Muscle of arm (tissue), 12 donors: ENCODE measurements around the gene TUBA4A. TPM values are rescaled to one million over a fixed set of nuclear protein-coding genes. Genes with fewer than 3 reads are reported as not detected.

Experiments used
- DNase-seq: peaks from one replicate; pipeline ENCODE4 v3.0.0-alpha.2; 2013
- polyA plus RNA-seq, 12 donors: library from polyadenylated mRNA; unstranded; fragments of 120-200 nt; gene quantifications; one replicate each; pipeline ENCODE4 v1.2.1, GENCODE V29; 2013; ENCODE audit not compliant: insufficient read length in 12 of 12

The TUBA4A gene
- polyA plus RNA-seq, 12 donors = 75.2 to 146 (median 120) TPM; not detected in 1

DNA sequence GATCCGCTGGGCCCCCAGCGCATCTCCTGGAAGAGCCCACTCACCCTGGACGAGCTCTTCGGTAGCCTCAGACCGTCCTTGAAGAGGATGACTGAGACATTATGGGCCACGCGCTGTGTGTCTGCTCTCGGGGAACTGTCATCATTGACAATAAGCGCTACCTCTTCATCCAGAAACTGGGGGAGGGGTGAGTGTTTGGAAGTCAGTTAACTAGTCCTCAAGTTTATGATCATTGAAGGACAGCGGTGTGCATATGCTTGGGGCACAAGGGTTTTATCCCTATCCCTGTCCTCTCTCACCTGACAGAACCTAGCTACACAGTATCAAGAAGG lies 7.9 kb downstream of the TUBA4A start:
- DNase-seq = peak; percentile 19

DNA sequence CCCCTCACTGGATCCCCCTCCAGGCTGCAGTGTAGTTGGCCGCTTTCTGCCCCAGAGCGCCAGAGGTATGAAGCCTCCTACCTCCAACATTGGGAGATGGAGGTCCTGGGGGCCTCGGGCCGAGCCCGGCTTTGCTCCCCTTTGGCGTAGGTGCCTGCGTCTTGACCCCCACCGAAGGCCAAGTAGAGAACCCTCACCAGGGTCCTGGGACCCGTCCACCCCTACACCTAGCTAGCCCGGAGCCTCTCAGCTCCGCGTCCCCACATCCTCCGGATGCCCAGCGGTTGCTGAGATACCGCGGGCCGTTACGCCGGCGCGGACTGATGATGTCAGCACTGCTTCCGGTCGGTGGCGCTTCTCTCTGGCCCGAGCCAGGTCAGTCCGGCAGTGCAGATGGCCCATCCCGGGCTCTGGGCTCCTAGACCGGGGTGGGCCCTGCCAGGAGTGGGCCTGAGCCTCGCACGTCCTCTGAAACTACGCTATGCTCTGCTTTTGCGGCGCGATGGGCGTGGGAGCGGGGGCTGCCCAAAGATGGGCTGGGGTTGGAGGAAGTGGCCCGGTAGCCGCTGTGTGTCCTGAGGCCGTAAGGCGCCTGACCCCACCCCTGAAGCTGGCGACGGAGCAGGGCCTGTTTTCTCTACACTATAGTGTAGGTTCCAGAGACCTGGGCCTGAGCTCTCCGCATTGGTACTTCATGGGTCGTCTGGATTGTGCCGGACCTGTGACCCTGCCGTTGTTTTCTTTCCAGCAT lies 8.4 kb downstream of the TUBA4A start, which contains the start of the genes GLB1L and STK16:
Gene GLB1L, minus strand, starts transcription at position 297 of the 751 bp plus-strand sequence. CDS start 1,871 bp downstream, outside the sequence.
Gene STK16, plus strand, starts transcription at position 332 of the 751 bp plus-strand sequence. CDS start 521 bp downstream, outside the sequence.
- peak; percentile 97 for DNase-seq

DNA sequence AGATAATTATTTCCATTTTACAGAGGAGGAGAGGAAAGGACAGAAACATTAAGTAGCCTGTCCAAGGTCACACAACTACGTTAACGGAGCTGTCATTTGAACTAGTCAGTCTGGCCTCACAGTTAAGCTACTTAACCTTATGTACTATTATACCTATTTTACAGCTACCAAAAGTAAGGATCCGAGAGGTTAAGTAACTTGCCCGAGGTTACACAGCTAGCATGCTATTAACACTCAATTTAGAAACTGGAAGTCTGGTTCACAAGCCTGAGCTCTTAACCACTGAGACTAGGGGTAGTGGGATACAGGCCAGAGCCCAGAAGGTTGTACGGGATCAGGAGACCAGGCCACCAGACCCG lies 8.9 kb downstream of the TUBA4A start:
- no peak for DNase-seq

DNA sequence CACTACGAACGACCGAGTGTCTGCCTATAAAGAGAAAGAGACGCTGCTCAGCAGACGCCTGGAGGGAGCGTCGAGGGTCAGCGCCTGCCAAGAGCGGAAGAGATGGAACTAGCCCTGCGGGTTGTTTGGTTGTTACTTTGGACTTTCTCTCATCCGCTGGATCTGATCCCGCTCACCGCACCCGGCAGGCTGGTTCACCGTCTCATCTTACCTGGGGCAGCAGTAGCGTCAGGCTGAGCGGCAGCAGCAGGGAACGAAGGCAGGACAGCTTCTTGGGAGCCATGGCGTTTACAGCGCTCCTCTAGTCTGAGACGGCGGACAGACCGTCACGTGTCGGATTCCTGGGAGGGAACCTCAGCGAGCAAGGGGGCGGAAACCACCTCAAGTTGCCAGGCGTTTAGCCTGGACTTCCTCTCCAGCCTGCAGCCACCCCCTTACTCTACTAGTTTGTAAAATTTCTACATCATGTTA lies 10.4 kb downstream of the TUBA4A start:
- DNase-seq = no peak

DNA sequence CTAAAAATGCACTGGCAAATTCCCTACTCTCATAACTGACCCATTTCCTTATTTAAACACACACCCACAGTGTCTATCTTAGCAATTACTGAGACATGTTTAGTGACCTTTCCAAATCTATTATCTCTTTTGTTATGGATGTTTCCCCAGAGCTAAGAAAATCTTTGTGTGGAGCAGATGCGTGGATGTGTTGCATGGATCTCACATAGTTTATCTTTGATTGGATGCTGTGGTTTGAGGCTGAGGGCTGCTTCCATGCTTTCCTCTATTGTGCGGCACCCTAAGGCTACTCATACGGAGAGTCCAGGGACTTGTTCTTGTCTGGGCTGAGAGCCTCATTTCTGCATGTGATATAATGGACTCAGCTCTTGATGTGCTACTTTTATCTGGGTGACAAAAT lies 19.4 kb downstream of the TUBA4A start:
- DNase-seq = no peak

DNA sequence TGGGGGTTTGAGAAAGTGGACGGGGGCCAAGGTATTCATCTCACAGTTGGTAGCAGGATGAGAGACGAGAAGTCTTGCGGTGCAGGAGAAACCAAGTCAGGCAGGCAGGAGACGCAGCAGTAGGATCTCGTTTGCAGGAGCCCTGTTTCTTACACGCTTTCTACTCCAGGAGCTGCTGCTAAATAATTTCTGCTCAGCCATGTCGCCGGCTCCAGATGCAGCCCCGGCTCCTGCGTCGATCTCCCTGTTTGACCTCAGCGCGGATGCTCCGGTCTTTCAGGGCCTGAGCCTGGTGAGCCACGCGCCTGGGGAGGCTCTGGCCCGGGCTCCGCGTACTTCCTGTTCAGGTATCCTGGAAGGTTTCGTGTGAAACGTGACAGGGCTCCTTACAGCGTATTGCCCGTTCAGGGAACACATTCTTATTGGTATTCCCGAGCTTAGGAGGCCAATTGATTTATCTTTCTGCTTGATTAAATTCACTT lies 23.6 kb downstream of the TUBA4A start:
- peak; percentile 20 for DNase-seq

DNA sequence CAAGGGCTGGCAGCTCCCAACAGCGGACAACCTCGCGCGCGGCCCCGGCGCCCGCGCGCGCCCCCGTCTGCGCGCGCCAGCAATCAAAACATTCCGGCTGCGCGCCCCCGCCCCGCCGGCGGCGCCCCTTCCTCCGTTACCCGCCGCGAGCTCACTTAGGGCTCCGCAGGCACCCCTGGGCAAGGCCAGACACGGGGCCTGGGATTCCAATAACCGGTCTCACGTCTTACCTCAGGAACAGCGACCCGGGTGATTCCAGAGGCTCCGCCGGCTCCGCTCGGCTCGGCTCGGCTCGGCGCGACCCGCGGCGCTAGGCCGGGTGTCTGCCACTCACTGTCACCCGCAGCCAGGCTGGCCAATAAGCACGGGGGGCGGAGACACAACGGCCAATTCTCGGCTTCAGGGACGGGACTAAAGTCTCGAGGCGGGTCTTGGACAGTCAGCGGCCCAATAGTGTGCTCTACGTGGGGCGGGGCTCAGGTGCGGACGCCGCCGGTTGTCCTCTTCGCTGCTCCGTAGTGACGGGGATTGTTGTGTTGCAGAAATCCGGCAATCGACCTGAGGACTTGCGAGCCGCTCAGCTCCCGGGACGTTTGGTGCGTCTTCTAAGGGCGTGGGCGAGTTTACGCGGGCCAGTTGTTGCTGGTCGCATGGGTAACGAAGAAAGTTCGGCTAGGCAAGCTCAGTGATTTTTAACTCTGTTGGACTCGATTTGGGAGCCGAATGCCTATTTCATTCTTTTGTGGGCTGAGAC lies 24.2 kb downstream of the TUBA4A start, which contains the start of the genes ANKZF1 and ATG9A:
Gene ANKZF1, plus strand, starts transcription at position 502 of the 754 bp plus-strand sequence. CDS start 452 bp downstream, outside the sequence.
Gene ATG9A, minus strand, starts transcription at position 332 of the 754 bp plus-strand sequence. CDS start 1,612 bp downstream, outside the sequence.
- DNase-seq = peak; percentile 97

DNA sequence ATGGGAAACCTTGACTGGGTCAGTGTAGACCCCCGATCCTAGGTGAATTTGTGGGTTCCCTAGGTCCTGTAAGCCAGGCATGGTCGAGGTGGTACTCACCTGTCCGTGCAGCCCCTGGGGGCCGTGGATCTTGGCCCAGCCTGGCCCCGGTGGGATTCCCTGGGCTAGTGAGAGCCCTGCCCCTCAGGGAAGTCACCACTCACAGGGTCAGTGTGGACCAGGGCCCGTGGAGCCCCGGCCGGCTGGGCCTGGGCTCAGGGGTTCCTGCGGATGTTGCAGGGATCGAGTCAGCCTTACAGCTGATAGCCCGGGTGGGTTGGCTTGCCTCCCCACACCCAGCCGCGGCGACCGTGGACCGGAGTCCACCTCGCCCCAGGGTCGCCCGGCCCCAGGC lies 24.8 kb downstream of the TUBA4A start:
- DNase-seq = no peak

DNA sequence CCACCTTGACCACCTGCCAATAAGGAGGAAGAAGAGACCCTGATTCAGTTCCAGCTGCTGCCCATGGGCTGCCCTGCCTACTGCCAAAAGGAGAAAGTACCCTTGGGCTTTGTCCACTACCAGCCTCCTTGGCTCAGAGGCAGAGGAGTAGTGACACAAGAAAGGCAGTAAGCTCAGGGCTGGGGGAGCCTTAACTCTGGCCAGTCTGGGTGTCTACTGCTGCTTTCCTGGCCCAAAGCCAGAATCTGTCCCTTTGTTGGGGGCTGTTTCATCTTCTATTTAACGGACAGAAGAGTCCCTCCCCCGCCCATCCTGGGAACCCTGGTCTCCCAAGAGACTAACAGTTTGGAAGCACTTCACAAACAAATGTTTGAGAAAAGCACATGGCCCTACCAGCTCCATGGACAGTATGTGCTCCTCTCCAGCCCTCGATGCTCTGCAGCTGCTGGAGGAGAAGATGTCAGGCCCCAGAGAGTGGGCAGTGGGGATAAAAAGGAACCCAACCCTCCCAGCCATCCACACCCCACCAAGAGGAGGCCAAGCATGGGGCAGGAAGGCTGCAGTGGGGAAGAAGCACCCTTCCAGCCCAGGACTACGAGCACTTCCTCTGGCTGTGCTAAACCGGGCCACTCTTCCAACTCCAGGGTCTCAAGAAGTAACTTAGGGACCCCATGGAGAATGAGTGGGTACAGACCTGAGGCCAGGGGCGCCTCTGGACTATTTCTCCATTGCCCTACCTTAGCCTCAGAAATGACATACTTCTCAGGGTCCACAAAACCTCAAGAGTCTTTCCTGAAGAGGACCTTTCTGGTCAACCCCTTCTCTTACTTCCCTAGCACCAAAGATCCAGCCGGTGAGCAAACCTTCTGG lies 25.4 kb downstream of the TUBA4A start:
- DNase-seq = no peak

DNA sequence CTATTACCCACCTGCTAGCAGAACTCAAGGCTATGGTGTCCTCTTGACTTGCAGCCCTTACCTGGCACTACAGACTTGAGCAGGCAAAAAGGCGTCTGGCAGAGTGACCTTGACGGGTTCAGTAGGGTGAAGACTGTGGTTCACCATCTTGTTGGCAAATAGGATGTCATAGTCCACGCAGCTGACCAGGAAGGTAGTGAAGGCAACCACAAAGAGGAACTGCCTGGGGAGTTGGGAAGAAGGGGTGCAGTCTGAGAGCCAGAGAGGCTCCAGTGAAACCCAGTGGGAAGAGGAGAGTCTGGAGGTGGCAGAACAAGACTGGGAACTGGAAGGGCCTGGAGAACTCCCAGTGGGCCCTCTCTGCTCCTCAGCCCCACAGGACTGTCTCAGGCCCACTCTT lies 28.4 kb downstream of the TUBA4A start:
- no peak for DNase-seq

DNA sequence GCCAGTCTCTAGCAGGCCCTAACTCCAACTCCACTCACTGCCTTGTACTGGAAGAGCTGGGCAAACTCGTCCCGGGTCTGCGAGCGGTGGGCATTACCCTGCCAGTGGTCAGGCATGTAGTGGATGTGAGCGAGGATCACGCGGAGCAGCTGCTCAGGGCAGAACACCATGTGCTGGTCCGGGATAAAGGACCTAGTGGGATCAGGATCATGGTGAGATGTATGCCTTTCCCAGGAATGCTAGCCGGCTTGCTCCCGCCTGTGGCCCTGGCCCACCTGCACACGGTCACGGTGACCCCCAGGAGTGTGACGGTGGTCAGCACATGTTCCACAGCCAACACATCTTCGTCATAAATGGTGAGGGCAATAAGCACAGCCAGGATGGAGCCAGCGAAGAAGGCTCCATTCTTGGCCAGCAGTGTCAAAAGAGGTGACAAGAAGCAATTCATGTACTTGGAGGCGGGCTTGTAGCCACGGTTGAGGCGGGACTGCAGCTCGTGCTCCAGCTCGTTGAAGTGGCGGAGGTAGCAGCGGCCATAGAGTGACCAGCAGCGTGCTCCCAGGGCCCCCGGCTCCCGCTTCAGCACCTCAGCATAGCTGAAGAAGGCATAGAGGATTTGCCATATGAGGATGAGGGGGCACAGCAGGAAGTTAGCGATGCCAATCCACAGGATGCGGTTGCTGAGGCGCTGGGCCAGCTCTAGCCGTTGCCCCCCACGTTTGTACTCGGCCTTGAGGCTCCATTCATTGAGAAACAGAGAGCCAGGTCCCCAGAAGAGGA lies 29.7 kb downstream of the TUBA4A start:
- no peak for DNase-seq

DNA sequence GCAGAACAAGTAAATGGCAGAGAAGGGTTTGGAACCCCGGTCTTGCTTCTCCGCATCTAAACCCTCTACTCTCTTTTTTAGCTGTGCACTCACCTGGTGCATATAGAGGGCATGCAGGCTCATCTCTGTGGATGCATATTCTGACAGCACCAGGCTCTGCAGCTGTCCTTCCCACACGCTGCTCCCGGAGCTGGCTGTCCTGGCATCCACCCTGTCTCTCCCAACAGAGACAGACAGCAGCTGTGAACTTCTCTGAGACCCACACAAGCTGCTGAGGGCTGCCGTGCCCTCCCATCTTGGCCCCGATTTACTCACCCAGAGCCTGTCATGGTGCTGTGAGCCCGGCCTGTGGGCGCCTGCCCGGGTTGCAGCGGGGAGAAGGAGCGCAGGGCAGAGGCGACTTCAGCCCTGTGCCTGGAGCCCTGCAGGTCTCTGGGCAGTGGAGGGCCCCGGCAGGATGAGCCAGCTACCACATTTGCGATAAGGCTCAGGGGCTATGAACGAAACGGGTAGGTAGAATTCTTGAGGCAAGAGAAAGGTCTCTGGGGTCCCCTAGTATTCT lies 31.7 kb downstream of the TUBA4A start:
- no peak for DNase-seq

DNA sequence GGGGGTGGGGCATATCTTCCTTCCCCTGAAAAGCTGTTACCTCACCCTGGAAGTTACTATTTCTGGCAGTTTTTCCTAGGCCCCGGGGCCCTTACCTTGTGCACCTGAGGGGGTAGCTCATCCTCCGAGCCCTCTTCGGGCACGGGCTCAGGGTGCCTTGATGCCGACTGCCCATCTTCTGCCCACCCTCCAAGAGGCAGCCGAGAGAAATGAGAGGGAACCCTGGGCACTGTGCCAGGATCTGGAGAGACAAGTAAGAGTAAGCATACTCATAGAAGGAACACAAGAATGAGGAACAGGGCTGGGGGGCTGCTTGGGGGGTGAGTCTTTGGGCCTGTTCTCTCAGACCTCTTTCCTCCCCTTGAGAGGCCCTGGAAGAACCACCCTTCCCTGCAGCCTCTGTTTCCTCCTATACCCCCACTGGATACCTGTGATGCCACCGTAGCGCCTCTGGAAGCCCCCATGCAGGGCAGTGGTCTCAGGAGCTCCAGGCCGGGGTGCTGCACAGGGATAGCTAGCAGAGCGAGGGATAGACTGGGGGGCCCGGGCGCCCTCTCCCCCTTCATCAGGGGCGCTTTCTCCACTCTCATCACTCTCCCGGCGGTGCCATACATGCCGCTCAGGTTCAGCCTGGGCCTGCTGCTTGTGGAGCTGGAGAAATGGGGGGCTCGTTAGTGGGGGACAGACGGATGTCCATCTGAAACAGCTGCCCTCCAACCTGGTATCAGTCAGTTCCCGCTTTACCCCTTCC lies 32.9 kb downstream of the TUBA4A start:
- no peak for DNase-seq

DNA sequence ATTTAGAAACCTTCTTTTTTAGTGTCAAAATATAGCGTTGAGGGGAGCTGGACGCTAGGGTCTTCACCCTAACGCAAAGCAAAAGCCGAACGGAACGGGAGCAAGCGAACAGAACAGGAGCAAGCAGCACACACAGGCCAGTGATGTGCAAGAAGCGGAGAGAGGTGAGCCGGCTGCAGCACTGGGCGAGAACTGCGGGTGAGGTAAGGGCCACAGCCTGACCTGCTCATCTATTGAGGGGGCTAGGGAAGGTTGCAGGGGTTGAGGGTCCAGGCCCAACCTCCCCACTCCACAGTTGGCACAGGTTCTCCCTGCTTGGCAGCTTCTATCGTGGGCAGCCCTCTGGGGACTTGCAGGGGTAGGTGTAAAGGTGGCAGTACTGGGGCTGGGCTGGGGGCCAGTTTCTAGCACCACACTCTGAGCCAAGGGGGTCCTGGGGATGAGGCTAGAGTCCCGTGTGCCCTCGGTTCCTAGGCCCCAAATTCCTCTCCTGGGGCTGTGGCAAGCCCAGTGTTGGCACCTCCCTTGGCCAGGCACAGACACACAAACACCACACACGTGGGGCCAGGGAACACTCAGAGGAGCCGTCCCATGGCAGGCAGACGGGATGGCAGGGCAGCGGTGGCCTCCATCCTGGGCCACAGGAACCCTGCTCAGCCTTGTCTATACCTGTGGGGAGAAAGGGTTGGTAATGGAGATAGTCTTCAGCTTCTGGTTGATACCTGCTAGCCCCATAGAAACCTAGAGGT lies 33.8 kb downstream of the TUBA4A start:
- DNase-seq = no peak

DNA sequence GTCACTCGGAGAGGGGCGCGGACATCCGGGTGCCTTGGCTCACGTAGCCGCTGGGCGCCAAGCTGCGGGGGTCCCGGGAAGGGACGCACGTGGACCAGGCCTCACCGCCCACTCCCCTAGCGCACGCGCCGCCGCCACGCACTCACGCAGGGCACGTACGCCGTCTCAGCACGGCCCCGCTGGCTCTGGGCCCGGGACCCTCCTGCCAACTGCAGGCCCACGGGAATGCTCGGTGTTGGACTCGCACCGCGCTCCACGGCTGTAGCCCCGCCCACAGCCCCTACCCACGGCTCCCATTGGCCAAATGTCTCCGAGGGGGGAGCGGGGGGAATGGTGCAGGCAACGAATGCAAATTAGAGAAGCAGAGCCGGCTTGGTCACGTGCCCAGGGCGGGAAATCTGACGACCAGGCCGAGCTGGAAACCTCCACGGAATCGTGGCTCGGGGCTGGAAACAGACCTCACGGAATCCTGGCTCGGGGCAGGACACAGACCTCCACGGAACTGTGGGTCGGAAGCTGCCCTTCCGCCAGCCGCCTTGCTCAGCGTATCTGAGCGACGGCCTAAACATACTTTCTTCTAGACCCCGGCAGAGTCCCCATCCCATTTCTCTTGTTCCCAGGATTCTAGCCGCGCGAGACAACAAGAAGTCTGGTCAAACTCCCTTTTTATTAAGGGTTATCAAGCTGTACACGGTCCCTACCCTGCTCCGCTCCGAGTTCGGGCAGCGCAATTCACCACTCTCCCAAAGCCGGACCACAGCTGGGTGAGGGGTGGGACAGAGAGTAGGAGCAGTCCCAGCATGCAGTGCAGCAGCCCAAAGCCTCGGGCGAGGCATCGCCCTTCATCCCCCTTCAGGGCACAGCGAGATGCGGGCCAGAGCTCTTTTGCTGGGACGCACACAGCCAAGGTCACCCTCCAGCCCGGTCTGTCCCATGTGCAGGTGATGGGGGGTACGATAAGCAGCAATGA lies 34.7 kb downstream of the TUBA4A start, which contains the start of gene ABCB6:
Gene ABCB6, minus strand, starts transcription at position 227 of the 970 bp plus-strand sequence. CDS start 285 bp downstream, outside the sequence.
- peak; percentile 98 for DNase-seq

DNA sequence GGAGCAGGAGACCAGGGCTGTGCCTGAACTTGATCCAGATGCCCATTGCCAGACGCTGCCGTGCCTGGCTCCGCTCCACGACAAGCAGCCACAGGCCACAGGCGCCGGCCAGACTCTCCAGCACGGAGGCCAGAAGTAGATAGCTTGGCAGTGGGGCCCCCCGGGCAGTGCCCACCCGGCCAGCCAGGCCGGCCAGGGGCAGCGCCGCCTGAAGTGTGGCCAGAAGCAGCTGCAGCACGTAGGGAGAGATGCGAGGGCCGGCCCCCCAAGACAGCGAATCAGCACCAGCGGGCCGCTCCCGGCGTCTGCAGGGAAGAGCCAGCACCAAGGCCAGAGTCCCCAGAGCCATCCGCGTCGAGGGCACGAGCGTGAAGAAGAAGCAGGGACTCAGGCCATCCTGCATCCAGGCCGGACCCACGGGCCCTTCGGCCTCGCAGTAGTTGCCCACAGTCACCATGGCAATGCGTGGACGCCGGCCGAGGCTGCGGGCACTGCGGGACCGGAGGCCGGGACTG lies 35.4 kb downstream of the TUBA4A start:
- DNase-seq = no peak

DNA sequence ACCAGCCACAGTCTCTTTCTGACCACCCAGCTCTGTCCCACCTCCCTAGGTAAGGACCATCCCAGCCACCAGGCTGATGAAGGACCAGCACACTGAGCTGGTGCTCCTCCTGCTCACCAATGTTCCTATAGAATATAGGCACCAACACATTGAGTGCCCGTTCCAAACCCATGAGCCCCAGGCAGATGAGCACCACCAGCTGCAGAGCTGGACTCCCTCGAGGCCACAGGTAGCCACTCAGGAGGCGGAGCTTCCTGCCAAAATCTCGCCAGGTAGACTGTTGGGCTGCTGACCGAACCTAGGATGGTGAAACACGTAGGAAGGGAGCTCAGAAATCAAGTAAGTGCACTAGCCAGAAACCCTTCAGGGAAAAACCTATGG lies 37.2 kb downstream of the TUBA4A start:
- no peak for DNase-seq
